BE2C (cell line): ENCODE data around the gene RAB40C.
"Not testable (repeated sequence)": the region's sequence is repeated elsewhere in the genome, so short reads cannot be mapped to it uniquely, and the experiment has no call there.

Source experiments
- DNase-seq: peaks from one replicate; pipeline ENCODE4 v3.0.0-alpha.2; 2020
- H3K27me3 ChIP-seq: fragments of 250-450 bp; sonication (Bioruptor Pico); 2 replicates; pipeline ENCODE4 v1.5.1; 2020; ENCODE audit warnings: mild to moderate bottlenecking
- H3K36me3 ChIP-seq: fragments of 250-450 bp; sonication (Bioruptor Pico); 2 replicates; pipeline ENCODE4 v1.5.1; 2020; ENCODE audit warnings: mild to moderate bottlenecking
- H3K4me1 ChIP-seq: fragments of 250-450 bp; sonication (Bioruptor Pico); 2 replicates; pipeline ENCODE4 v1.5.1; 2020
- H3K4me3 ChIP-seq: 2 replicates; pipeline ENCODE4 v1.5.1; 2011; ENCODE audit warnings: low read depth, low read length
- H3K9me3 ChIP-seq: fragments of 250-450 bp; sonication (Bioruptor Pico); 2 replicates; pipeline ENCODE4 v1.5.1; 2020
- CTCF ChIP-seq: IDR thresholded peaks from 2 replicates; pipeline ENCODE4 v1.5.1; 2012; ENCODE audit warnings: mild to moderate bottlenecking, low read depth, low read length

Gene RAB40C

DNA sequence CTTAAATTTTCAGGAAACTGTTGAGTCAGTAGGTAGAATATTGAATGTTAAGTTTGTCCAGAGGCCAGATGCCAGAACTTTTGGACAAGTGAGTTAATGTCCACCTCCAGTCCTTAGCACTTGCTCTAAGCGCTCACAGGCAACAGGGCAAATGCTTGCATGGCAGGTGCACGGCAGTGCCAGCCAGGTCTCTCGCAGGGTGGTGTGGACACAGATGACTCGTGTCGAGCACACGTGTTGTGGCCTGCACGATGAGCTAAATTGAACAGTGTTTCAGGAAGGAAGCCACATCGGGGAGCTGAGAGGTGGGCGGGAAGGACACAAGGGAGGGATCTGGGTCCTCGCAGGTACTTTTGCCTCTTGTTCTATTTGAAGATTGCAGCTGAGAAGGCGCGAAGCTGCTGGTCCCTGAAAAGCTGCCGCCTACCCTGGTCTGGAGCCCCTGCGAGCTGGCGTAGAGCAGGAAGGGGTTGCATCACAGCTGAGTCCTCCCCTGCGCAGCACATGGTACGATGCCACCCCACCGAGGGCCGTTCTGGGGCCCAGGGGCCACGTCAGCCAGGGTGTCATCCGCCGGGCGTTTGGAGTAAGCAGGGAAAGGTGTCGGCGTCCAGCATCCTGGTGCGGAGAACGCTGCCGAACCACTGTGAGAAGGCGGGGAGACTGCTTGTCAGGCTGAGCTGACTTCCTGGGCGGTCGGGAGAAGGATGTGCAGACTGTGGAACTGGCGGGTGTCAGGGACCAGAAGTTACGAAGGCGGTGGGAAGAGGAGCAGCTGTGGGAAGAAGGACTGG, 6.3 kb downstream of the RAB40C start:
- TF ChIP-seq CTCF, result no peak
- no peak overlapping the region for H3K4me3 ChIP-seq
- DNase-seq, result no peak
- no peaks in the 10 kb centered on the region for H3K9me3 ChIP-seq
- no peaks in the 10 kb centered on the region for H3K27me3 ChIP-seq
- peaks cover 11% of the 10 kb centered on the region; the same call in 1 of the 2 replicates for H3K36me3 ChIP-seq
- no peaks in the 10 kb centered on the region for H3K4me1 ChIP-seq

DNA sequence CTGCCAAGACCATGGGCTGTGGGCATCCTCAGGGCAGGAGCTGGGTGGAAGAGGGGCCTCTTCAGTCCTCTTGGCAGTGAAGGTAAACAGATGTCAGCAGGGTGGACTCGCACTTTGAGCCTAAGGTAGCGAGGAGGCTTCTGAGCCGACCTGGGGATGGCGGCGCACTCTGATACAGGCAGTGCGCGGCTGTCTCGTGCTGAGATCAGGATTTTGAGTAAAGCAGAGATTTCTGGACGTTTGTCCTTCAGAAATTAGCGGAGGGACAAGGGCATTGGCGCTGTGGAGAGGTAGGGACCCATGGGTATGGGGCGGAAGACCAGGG, 6.8 kb downstream of the RAB40C start:
- no peak for TF ChIP-seq CTCF
- Histone ChIP-seq H3K9me3 (no peaks in the 10 kb centered on the region), H3K27me3 (no peaks in the 10 kb centered on the region), H3K4me1 (no peaks in the 10 kb centered on the region), H3K4me3 (no peak overlapping the region), H3K36me3 (peaks cover 11% of the 10 kb centered on the region; the same call in 1 of the 2 replicates)
- DNase-seq, result no peak

DNA sequence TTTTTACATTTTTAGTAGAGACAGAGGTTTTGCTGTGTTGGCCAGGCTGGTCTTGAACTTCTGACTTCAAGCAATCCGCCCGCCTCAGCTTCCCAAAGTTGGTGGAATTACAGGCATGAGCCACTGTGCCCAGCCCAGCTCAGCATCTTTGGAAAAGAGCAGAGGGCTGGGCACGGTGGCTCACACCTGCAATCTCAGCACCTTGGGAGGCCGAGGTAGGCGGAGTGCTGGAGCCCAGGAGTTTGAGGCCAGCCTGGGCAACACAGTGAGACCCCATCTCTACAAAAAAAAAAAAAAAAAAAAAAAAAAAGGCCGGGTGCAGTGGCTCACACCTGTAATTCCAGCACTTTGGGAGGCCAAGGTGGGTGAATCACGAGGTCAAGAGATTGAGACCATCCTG, 7.8 kb downstream of the RAB40C start:
- not testable (repeated sequence) for H3K9me3 ChIP-seq, H3K4me3 ChIP-seq, H3K4me1 ChIP-seq, H3K27me3 ChIP-seq, DNase-seq
- H3K36me3 ChIP-seq, result peaks cover 11% of the 10 kb centered on the region; the same call in 1 of the 2 replicates

GRCh38 chr16:598823-599739, 9.2 kb downstream of the RAB40C start:
- DNase-seq, result no peak
- TF ChIP-seq CTCF, result no peak
- H3K27me3 ChIP-seq, result no peaks in the 10 kb centered on the region
- H3K36me3 ChIP-seq, result peaks cover 11% of the 10 kb centered on the region; the same call in 1 of the 2 replicates
- H3K4me3 ChIP-seq, result no peak overlapping the region
- no peaks in the 10 kb centered on the region for H3K4me1 ChIP-seq
- H3K9me3 ChIP-seq, result no peaks in the 10 kb centered on the region

DNA sequence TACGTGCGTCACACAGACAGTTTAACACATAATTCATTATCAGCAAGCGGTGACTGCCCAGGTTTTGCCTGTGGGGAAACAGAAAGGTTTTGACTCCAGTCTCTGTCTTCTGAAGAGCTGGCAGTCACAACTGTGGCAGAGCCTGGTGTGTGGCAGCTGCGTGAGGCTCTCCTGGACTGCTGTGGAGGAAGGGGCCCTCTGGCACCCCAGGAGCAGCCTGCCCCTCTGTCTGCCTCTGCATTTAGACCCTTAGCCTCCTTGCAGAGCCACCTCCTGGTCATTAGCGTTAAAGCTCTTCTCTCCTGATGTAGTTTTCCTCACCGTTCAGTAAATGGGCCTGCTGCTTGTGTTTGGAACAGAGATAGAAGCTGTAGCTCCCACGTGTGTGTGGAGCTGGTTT, 10.9 kb downstream of the RAB40C start:
- Histone ChIP-seq H3K4me3 (no peak overlapping the region), H3K27me3 (no peaks in the 10 kb centered on the region), H3K36me3 (peaks cover 11% of the 10 kb centered on the region; the same call in 1 of the 2 replicates), H3K9me3 (no peaks in the 10 kb centered on the region), H3K4me1 (no peaks in the 10 kb centered on the region)
- DNase-seq, result no peak
- TF ChIP-seq CTCF, result peak; percentile 54

- Histone ChIP-seq H3K36me3 (peaks cover 4% of the 10 kb centered on the region; the same call in 1 of the 2 replicates), H3K27me3 (no peaks in the 10 kb centered on the region), H3K9me3 (no peaks in the 10 kb centered on the region), H3K4me3 (no peak overlapping the region), H3K4me1 (no peaks in the 10 kb centered on the region)
- no peak for TF ChIP-seq CTCF
- no peak for DNase-seq
These were observed 14.1 kb downstream of the RAB40C start for GRCh38 chr16:603933-604332.
